Activated B cell treated with CpG ODN at 0.5 μM for 24 hours (primary cell): ENCODE results near the gene RAPGEF4. TPM values are rescaled to one million over a fixed set of nuclear protein-coding genes. Genes with fewer than 3 reads are reported as not detected.

Experiments used
- ATAC-seq: fragments of 200-7000 bp; cut with Tn5 transposase; one replicate; pipeline ENCODE4 v1.10.0; 2021; ENCODE audit warnings: low read depth, mild to moderate bottlenecking, moderate library complexity
- CTCF ChIA-PET: fragments of 350-600 bp; sonication (Branson Sonifier 250); formaldehyde crosslinking; loops from one replicate; lab custom pipeline; 2021; ENCODE audit warnings: antibody characterized with exemption; lab: Charles Lee
- POLR2A ChIA-PET: fragments of 350-600 bp; sonication (Branson Sonifier 250); formaldehyde crosslinking; loops from one replicate; lab custom pipeline; 2021; ENCODE audit warnings: antibody characterized with exemption; lab: Charles Lee
- DNase-seq: peaks from one replicate; pipeline ENCODE4 v3.0.0; 2022
- H3K27ac Mint-ChIP-seq: one replicate; pipeline ENCODE4 v1.8.0; 2020; ENCODE audit warnings: mixed read lengths
- H3K27me3 Mint-ChIP-seq: one replicate; pipeline ENCODE4 v1.8.0; 2021; ENCODE audit warnings: mixed read lengths
- H3K36me3 Mint-ChIP-seq: one replicate; pipeline ENCODE4 v1.8.0; 2021; ENCODE audit warnings: low read depth, mixed read lengths
- H3K4me1 Mint-ChIP-seq: one replicate; pipeline ENCODE4 v1.8.0; 2021; ENCODE audit warnings: mixed read lengths
- H3K4me3 Mint-ChIP-seq: one replicate; pipeline ENCODE4 v1.8.0; 2020; ENCODE audit warnings: mild to moderate bottlenecking, mixed read lengths
- H3K9me3 Mint-ChIP-seq: one replicate; pipeline ENCODE4 v1.8.0; 2020; ENCODE audit warnings: mixed read lengths
- CTCF ChIP-seq: fragments of 200-600 bp; IDR thresholded peaks from one replicate; pipeline ENCODE4 v1.8.0; 2022; ENCODE audit warnings: antibody characterized with exemption, mild to moderate bottlenecking
- intact Hi-C: fragments of 100-400 bp; cut with micrococcal nuclease; formaldehyde crosslinking; loops from one replicate; pipeline ENCODE4 v1.15.1; 2024
- total RNA-seq: library from RNA; stranded (reverse); gene quantifications from 2 replicates; pipeline ENCODE4 v1.2.3, GENCODE V29; 2022

The RAPGEF4 gene
- total RNA-seq, 1 donor from 2014 or later, result not detected

GRCh38 chr2:173010233-173010632, 274.6 kb downstream of the RAPGEF4 start:
- no peaks in the 10 kb centered on the region for H3K36me3 Mint-ChIP-seq
- ATAC-seq (no peak), DNase-seq (no peak)
- no peak for TF ChIP-seq CTCF
- POLR2A ChIA-PET, result no interaction called here
- no peaks in the 10 kb centered on the region for H3K9me3 Mint-ChIP-seq
- no peak overlapping the region for H3K4me3 Mint-ChIP-seq
- intact Hi-C loops, result no loop called here
- H3K4me1 Mint-ChIP-seq, result no peaks in the 10 kb centered on the region
- no peak overlapping the region for H3K27ac Mint-ChIP-seq
- peaks cover 8% of the 10 kb centered on the region for H3K27me3 Mint-ChIP-seq
- CTCF ChIA-PET, result no interaction called here

DNA sequence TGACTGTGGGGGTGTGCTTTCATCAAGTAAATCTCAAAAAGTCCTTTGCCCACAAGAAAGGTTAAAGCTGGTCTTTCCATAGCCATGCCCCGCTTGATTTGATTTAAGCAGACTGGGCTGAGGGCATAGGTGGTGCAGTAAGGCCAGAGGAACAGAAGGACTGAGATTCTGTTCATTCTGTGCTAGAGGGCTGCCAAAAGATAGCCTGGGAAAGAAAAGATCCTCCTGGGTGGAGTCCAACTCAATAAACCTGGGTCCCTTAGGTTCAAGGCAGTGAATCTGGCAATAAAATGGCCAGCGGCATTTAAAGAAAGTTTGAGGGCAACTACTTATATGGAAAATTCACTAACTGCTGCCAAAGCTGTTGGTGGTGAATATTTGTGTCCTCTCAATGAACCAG, 280.8 kb downstream of the RAPGEF4 start:
- no peak for DNase-seq
- intact Hi-C loops, result no loop called here
- peaks cover 2% of the 10 kb centered on the region for H3K27me3 Mint-ChIP-seq
- ChIA-PET POLR2A (no interaction called here), CTCF (interaction anchor here (2.4 kb wide), 1 partner anchor 12 kb away, joined by 13 read pairs; no protein-coding TSS in a partner anchor)
- H3K9me3 Mint-ChIP-seq, result no peaks in the 10 kb centered on the region
- no peaks in the 10 kb centered on the region for H3K36me3 Mint-ChIP-seq
- no peak overlapping the region for H3K4me3 Mint-ChIP-seq
- ATAC-seq, result no peak
- TF ChIP-seq CTCF, result no peak
- no peaks in the 10 kb centered on the region for H3K4me1 Mint-ChIP-seq
- H3K27ac Mint-ChIP-seq, result no peak overlapping the region

DNA sequence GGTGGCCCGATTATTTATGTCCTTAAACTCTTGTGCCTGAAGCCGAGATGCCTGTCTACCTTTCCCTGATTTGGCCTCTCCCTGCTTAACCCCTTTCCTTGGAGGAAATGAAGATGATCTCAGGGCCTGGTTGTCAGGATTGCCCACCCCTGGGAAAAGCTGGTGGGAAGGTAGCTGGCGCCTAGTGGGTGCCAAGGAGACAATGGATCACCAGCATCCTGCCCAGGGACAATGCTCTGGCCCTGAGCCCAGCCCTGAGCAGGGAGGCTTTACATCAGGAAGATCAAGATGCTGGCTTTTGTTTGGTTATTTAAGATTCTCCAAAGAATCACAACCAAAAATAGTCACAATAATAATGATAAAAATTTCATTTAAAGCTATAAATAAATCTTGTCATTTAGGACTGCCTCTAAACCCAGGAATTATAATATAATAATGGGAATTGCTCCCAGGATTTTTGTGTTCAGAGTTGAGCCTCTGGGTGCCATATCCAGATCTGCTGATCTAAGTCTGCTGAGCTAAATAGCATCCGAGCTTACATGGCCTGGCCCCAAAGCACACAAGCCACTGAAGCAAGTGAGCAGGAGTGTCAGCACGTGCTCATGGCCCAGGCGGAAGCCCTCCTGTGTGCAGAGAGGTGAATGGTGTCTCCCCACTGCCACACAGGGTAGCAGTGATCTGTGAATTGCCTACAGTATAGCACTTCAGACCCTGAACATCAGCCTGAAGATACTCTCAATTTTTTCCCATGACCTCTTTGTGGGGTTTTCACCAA, 282.2 kb downstream of the RAPGEF4 start:
- H3K27me3 Mint-ChIP-seq, result peaks cover 2% of the 10 kb centered on the region
- POLR2A ChIA-PET, result no interaction called here
- CTCF ChIA-PET, result interaction anchor here (2.4 kb wide), 1 partner anchor 10 kb away, joined by 13 read pairs; no protein-coding TSS in a partner anchor
- H3K9me3 Mint-ChIP-seq, result no peaks in the 10 kb centered on the region
- no peak for TF ChIP-seq CTCF
- DNase-seq (no peak), ATAC-seq (no peak)
- H3K4me3 Mint-ChIP-seq, result no peak overlapping the region
- no peaks in the 10 kb centered on the region for H3K4me1 Mint-ChIP-seq
- no peak overlapping the region for H3K27ac Mint-ChIP-seq
- H3K36me3 Mint-ChIP-seq, result no peaks in the 10 kb centered on the region
- intact Hi-C loops, result no loop called here

GRCh38 chr2:173019755-173020154, 284.1 kb downstream of the RAPGEF4 start:
- POLR2A ChIA-PET, result no interaction called here
- H3K9me3 Mint-ChIP-seq, result no peaks in the 10 kb centered on the region

More at GRCh38 chr2:173019755-173020154, 284.1 kb downstream of the RAPGEF4 start:
- TF ChIP-seq CTCF, result no peak
- Mint-ChIP-seq H3K27ac (no peak overlapping the region), H3K4me3 (no peak overlapping the region), H3K27me3 (peaks cover 3% of the 10 kb centered on the region), H3K4me1 (no peaks in the 10 kb centered on the region), H3K36me3 (no peaks in the 10 kb centered on the region)
- DNase-seq, result no peak
- CTCF ChIA-PET, result interaction anchor here (1.2 kb wide), 1 partner anchor 12 kb away, joined by 4 read pairs; no protein-coding TSS in a partner anchor
- intact Hi-C loops, result no loop called here
- no peak for ATAC-seq
